H9 (cell line): Measurements from ENCODE around the gene MBP. TPM values are rescaled to one million over a fixed set of nuclear protein-coding genes. Genes with fewer than 3 reads are reported as not detected.

Experiments used
- DNase-seq: peaks from one replicate; pipeline ENCODE4 v3.0.0-alpha.2; 2017
- H2AFZ ChIP-seq: one replicate; pipeline ENCODE4 v1.6.1; 2013; ENCODE audit warnings: mild to moderate bottlenecking, low read length, control low read depth, moderate library complexity
- H2AK5ac ChIP-seq: 2 replicates; pipeline ENCODE4 v1.6.1; 2013; ENCODE audit warnings: low read length, control low read depth, mixed read lengths; ENCODE audit not compliant: insufficient read length
- H2BK120ac ChIP-seq: one replicate; pipeline ENCODE4 v1.6.1; 2013; ENCODE audit warnings: low read depth, mild to moderate bottlenecking, low read length, control low read depth, inconsistent platforms; ENCODE audit not compliant: poor library complexity, severe bottlenecking
- H2BK12ac ChIP-seq: 2 replicates; pipeline ENCODE4 v1.6.1; 2013; ENCODE audit warnings: low read length, control low read depth, mixed read lengths, low read depth; ENCODE audit not compliant: insufficient read length
- H2BK15ac ChIP-seq: 2 replicates; pipeline ENCODE4 v1.6.1; 2013; ENCODE audit warnings: low read depth, low read length, control low read depth
- H2BK20ac ChIP-seq: one replicate; pipeline ENCODE4 v1.6.1; 2013; ENCODE audit warnings: low read depth, mild to moderate bottlenecking, low read length, control low read depth, inconsistent platforms; ENCODE audit not compliant: poor library complexity, severe bottlenecking
- H2BK5ac ChIP-seq: 2 replicates; pipeline ENCODE4 v1.6.1; 2013; ENCODE audit warnings: low read length, control low read depth, mixed read lengths; ENCODE audit not compliant: insufficient read length
- H3K14ac ChIP-seq: 2 replicates; pipeline ENCODE4 v1.6.1; 2013; ENCODE audit warnings: low read length, control low read depth; ENCODE audit not compliant: insufficient read depth
- H3K18ac ChIP-seq: 2 replicates; pipeline ENCODE4 v1.6.1; 2013; ENCODE audit warnings: low read depth, mild to moderate bottlenecking, mixed read lengths, low read length, control low read depth; ENCODE audit not compliant: insufficient read length
- H3K23ac ChIP-seq: 2 replicates; pipeline ENCODE4 v1.6.1; 2013; ENCODE audit warnings: low read length, control low read depth, mixed read lengths, low read depth; ENCODE audit not compliant: insufficient read length
- H3K23me2 ChIP-seq: 2 replicates; pipeline ENCODE4 v1.6.1; 2013; ENCODE audit warnings: low read depth, mild to moderate bottlenecking, mixed read lengths, low read length, control low read depth; ENCODE audit not compliant: insufficient read length, poor library complexity, severe bottlenecking
- H3K27ac ChIP-seq: 2 replicates; pipeline ENCODE4 v1.5.1; 2013; ENCODE audit warnings: low read length, control low read depth, mixed read lengths, low read depth; ENCODE audit not compliant: insufficient read length
- H3K27me3 ChIP-seq: 2 replicates; pipeline ENCODE4 v1.6.1; 2013; ENCODE audit warnings: low read length, control low read depth, inconsistent platforms; ENCODE audit not compliant: insufficient read depth
- H3K4ac ChIP-seq: 2 replicates; pipeline ENCODE4 v1.6.1; 2013; ENCODE audit warnings: low read depth, mild to moderate bottlenecking, control low read depth, inconsistent platforms, low read length, moderate library complexity
- H3K4me1 ChIP-seq: 2 replicates; pipeline ENCODE4 v1.6.1; 2013; ENCODE audit warnings: low read length, control low read depth, inconsistent platforms; ENCODE audit not compliant: insufficient read depth
- H3K4me2 ChIP-seq: 2 replicates; pipeline ENCODE4 v1.6.1; 2013; ENCODE audit warnings: low read length, control low read depth, mixed read lengths; ENCODE audit not compliant: insufficient read length, insufficient read depth
- H3K56ac ChIP-seq: 2 replicates; pipeline ENCODE4 v1.6.1; 2013; ENCODE audit warnings: low read depth, mild to moderate bottlenecking, mixed read lengths, low read length, control low read depth; ENCODE audit not compliant: insufficient read length
- H3K79me1 ChIP-seq: 2 replicates; pipeline ENCODE4 v1.6.1; 2013; ENCODE audit warnings: low read depth, mild to moderate bottlenecking, moderate library complexity, low read length, control low read depth, inconsistent platforms; ENCODE audit not compliant: insufficient read depth, poor library complexity, severe bottlenecking
- H3K79me2 ChIP-seq: 2 replicates; pipeline ENCODE4 v1.6.1; 2013; ENCODE audit warnings: low read length, control low read depth, inconsistent platforms; ENCODE audit not compliant: insufficient read depth
- H3K9ac ChIP-seq: 2 replicates; pipeline ENCODE4 v1.6.1; 2013; ENCODE audit warnings: low read length, control low read depth, mixed read lengths; ENCODE audit not compliant: insufficient read length; ENCODE audit errors: extremely low read depth
- H3K9me3 ChIP-seq: one replicate; pipeline ENCODE4 v1.6.1; 2013; ENCODE audit warnings: low read depth, low read length, inconsistent platforms; ENCODE audit not compliant: control insufficient read depth
- H3T11ph ChIP-seq: one replicate; pipeline ENCODE4 v1.6.1; 2013; ENCODE audit warnings: mild to moderate bottlenecking, low read length, control low read depth, inconsistent platforms
- H4K20me1 ChIP-seq: one replicate; pipeline ENCODE4 v1.6.1; 2013; ENCODE audit not compliant: control insufficient read depth, insufficient read length, insufficient read depth
- H4K5ac ChIP-seq: 2 replicates; pipeline ENCODE4 v1.6.1; 2013; ENCODE audit warnings: low read depth, mild to moderate bottlenecking, mixed read lengths, low read length, control low read depth; ENCODE audit not compliant: insufficient read length
- H4K8ac ChIP-seq: replicated peaks from 2 replicates; pipeline ENCODE4 v1.6.1; 2013; ENCODE audit warnings: low read length, control low read depth, mixed read lengths, low read depth; ENCODE audit not compliant: insufficient read length
- H4K91ac ChIP-seq: 2 replicates; pipeline ENCODE4 v1.6.1; 2013; ENCODE audit warnings: low read depth, mild to moderate bottlenecking, moderate library complexity, mixed read lengths, low read length, control low read depth; ENCODE audit not compliant: insufficient read length
- H3K27ac Mint-ChIP-seq, 3 experiments: 2 replicates in 2 of 3; 3 replicates in 1 of 3; pipeline ENCODE4 v1.8.0; 2020 to 2021; ENCODE audit warnings: mixed read lengths in 3 of 3, mild to moderate bottlenecking in 1 of 3, moderate library complexity in 1 of 3
- H3K27me3 Mint-ChIP-seq: 2 replicates; pipeline ENCODE4 v1.8.0; 2021; ENCODE audit warnings: low read depth, mild to moderate bottlenecking, moderate library complexity, mixed read lengths
- H3K36me3 Mint-ChIP-seq, 3 experiments: 2 replicates in 2 of 3; 3 replicates in 1 of 3; pipeline ENCODE4 v1.8.0; 2020 to 2021; ENCODE audit warnings: low read depth in 3 of 3, mixed read lengths in 3 of 3; ENCODE audit not compliant: insufficient read depth in 1 of 3
- H3K4me1 Mint-ChIP-seq, 2 experiments: 2 replicates each; pipeline ENCODE4 v1.8.0; 2020; ENCODE audit warnings: mixed read lengths in 2 of 2
- H3K4me3 Mint-ChIP-seq, 2 experiments: 2 replicates in 1 of 2; 3 replicates in 1 of 2; pipeline ENCODE4 v1.8.0; 2020 to 2021; ENCODE audit warnings: mild to moderate bottlenecking in 2 of 2, mixed read lengths in 2 of 2, moderate library complexity in 1 of 2
- H3K9me3 Mint-ChIP-seq, 2 experiments: 2 replicates in 1 of 2; 3 replicates in 1 of 2; pipeline ENCODE4 v1.8.0; 2020; ENCODE audit warnings: mild to moderate bottlenecking in 2 of 2, mixed read lengths in 2 of 2, moderate library complexity in 1 of 2
- WGBS: extraction: QIAGEN DNeasy Blood & Tissue Kit; methylation state at CpG from one replicate; pipeline ENCODE4 v1.1.7; 2013; ENCODE audit warnings: missing lambda C conversion rate, low lambda C conversion rate, mixed read lengths; ENCODE audit not compliant: insufficient read length; ENCODE audit errors: extremely low coverage; 5-methylcytosine and 5-hydroxymethylcytosine counted together
- total RNA-seq: library from RNA; stranded (reverse); gene quantifications from 2 replicates; pipeline ENCODE4 v1.2.1, GENCODE V29; 2021
- TF ChIP-seq, protein P1 (sequence below): fragments of 200-600 bp; sonication (generic); conservative IDR thresholded peaks from 3 replicates; pipeline ENCODE4 v1.8.0; 2021; ENCODE audit warnings: antibody characterized with exemption, mild to moderate bottlenecking

Gene MBP
- total RNA-seq, 1 experiment from 2014 or later, result 8.6 TPM

DNA sequence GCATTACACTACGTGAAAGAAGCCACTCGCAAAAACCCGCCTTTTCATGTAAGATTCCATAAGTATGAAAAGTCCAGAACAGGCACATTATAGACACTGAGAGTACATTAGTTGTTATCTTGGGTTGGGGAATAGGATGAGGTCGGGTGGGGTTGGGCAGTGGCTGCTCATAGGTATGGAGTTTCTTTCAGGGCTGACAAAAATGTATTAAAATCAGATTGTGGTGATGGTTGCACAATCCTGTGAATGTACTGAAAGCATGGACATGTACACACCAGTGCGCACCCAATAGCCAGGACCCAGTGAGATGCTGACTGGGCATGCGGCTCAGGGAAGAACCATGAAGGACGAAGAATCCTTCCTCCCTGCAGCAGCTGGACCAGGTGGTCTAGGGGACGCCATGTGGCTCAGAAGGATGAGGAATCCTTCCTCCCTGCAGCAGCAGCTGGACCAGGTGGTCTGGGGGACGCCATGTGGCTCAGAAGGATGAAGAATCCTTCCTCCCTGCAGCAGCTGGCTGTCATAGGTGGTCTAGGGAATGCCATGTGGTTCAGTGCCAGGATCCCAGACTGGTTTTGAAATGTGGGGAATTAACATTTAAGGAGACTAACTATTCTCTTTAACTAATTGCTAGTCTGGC, 50.1 kb downstream of the MBP start:
- H3K9me3 Mint-ChIP-seq, result 0 out of 5 replicates have a peak, but pooled peaks cover 0 to 2% of the 10 kb centered on the region in 2 experiments
- H3K36me3 Mint-ChIP-seq, result no peaks in the 10 kb centered on the region; a peak in 1 of 7 replicates
- H3K27me3 ChIP-seq, result no peaks in the 10 kb centered on the region
- no peak overlapping the region for H3K14ac ChIP-seq
- H2AK5ac ChIP-seq, result no peak overlapping the region
- no peak overlapping the region for H4K5ac ChIP-seq
- TF ChIP-seq, protein P1, sequence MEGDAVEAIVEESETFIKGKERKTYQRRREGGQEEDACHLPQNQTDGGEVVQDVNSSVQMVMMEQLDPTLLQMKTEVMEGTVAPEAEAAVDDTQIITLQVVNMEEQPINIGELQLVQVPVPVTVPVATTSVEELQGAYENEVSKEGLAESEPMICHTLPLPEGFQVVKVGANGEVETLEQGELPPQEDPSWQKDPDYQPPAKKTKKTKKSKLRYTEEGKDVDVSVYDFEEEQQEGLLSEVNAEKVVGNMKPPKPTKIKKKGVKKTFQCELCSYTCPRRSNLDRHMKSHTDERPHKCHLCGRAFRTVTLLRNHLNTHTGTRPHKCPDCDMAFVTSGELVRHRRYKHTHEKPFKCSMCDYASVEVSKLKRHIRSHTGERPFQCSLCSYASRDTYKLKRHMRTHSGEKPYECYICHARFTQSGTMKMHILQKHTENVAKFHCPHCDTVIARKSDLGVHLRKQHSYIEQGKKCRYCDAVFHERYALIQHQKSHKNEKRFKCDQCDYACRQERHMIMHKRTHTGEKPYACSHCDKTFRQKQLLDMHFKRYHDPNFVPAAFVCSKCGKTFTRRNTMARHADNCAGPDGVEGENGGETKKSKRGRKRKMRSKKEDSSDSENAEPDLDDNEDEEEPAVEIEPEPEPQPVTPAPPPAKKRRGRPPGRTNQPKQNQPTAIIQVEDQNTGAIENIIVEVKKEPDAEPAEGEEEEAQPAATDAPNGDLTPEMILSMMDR, result no peak
- H3K27ac ChIP-seq, result no peak overlapping the region
- no peaks in the 10 kb centered on the region for H3K79me2 ChIP-seq
- H3K27me3 Mint-ChIP-seq, result peaks cover 21% of the 10 kb centered on the region
- no peak overlapping the region for H3T11ph ChIP-seq
- no peak overlapping the region for H3K56ac ChIP-seq
- no peak overlapping the region for H2BK12ac ChIP-seq
- no peak overlapping the region for H2BK20ac ChIP-seq
- H4K20me1 ChIP-seq, result no peaks in the 10 kb centered on the region
- no peak overlapping the region for H2BK15ac ChIP-seq
- H4K8ac ChIP-seq, result no peak overlapping the region
- no peak overlapping the region for H2BK120ac ChIP-seq
- H3K79me1 ChIP-seq, result no peaks in the 10 kb centered on the region
- no peak overlapping the region for H3K18ac ChIP-seq
- DNase-seq, result no peak
- no peak overlapping the region for H2BK5ac ChIP-seq
- H3K9me3 ChIP-seq, result no peaks in the 10 kb centered on the region
- H3K23ac ChIP-seq, result no peak overlapping the region
- H3K4me1 Mint-ChIP-seq, result peaks cover 17 to 20% of the 10 kb centered on the region in 2 experiments
- peaks cover 3% of the 10 kb centered on the region; the same call in 1 of the 2 replicates for H3K4me1 ChIP-seq
- H3K4me3 Mint-ChIP-seq, result no peak overlapping the region
- H2AFZ ChIP-seq, result no peak overlapping the region
- H3K4me2 ChIP-seq, result no peak overlapping the region
- H3K9ac ChIP-seq, result no peak overlapping the region
- no peak overlapping the region for H3K4ac ChIP-seq
- no peak overlapping the region for H4K91ac ChIP-seq
- H3K23me2 ChIP-seq, result peaks cover 5% of the 10 kb centered on the region
- no CpG with 5 or more reads among the region's 9 CpGs for WGBS
- H3K27ac Mint-ChIP-seq, result peak overlapping the region in 1 of 3 experiments; percentile 56; a peak in 1 of 7 replicates
